ENCODE measurements around the gene GSDME.

DNA sequence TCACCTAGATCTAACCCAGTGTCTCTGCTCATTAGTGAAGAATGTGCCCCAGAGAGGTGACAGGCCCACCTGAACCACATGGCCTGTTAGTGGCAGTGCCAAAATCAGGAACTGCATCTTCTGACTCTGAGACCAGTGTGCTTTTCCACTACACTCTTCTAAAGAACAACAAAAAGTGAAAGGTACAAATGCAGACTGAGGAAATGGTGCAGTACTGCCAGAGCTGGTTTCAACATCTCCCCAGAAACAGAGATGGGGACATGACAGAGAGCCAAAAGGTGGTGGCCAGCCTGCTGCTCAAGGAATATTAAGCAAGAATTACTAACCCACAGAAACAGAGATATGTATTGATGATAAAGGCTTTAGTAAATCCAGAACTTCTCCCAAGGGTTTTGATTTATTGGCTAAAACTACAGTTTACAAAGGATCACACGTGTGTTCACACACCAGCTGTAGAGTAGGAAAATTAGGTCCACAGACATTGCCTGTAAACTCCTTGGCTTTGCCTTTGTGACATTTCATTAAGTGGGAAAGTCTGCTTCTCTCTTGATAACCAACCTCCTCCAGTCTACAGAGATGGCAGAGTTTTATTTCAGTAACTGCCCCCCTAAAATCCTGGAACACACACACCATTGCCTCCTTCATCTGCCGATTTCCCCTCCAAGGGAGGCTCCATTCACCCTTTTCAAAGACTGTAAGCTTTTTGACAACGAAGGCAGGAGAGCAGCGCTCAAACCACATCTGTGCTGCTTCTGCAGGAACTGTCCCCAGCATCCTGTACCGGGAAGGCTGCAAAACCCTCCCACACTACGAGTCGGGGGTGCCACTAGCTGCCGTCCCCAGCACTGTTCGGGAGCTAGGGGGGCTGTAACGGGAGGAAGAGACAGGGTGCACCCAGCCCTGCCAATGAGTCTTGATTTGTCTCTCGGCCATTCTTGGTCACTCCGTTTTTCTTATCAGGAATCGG, 29.8 kb downstream of the GSDME start:
- TF ChIP-seq, protein P1, sequence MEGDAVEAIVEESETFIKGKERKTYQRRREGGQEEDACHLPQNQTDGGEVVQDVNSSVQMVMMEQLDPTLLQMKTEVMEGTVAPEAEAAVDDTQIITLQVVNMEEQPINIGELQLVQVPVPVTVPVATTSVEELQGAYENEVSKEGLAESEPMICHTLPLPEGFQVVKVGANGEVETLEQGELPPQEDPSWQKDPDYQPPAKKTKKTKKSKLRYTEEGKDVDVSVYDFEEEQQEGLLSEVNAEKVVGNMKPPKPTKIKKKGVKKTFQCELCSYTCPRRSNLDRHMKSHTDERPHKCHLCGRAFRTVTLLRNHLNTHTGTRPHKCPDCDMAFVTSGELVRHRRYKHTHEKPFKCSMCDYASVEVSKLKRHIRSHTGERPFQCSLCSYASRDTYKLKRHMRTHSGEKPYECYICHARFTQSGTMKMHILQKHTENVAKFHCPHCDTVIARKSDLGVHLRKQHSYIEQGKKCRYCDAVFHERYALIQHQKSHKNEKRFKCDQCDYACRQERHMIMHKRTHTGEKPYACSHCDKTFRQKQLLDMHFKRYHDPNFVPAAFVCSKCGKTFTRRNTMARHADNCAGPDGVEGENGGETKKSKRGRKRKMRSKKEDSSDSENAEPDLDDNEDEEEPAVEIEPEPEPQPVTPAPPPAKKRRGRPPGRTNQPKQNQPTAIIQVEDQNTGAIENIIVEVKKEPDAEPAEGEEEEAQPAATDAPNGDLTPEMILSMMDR (IDR thresholded peaks at IDR 0.05), result no peak
- no peak for TF ChIP-seq POLR2A (IDR thresholded peaks at IDR 0.05)
- TF ChIP-seq EP300 (IDR thresholded peaks at IDR 0.05), result no peak
